NCI-H146 (cell line): ENCODE results near the gene RAF1.
A peak's percentile ranks its signal among the peaks of the same experiment; 100 is the strongest.
"Not testable (repeated sequence)": the region's sequence is repeated elsewhere in the genome, so short reads cannot be mapped to it uniquely, and the experiment has no call there.

ENCODE experiments used
- DNase-seq: peaks from one replicate; lab custom pipeline; 2025; lab: John Stamatoyannopoulos, UW

Gene RAF1

DNA sequence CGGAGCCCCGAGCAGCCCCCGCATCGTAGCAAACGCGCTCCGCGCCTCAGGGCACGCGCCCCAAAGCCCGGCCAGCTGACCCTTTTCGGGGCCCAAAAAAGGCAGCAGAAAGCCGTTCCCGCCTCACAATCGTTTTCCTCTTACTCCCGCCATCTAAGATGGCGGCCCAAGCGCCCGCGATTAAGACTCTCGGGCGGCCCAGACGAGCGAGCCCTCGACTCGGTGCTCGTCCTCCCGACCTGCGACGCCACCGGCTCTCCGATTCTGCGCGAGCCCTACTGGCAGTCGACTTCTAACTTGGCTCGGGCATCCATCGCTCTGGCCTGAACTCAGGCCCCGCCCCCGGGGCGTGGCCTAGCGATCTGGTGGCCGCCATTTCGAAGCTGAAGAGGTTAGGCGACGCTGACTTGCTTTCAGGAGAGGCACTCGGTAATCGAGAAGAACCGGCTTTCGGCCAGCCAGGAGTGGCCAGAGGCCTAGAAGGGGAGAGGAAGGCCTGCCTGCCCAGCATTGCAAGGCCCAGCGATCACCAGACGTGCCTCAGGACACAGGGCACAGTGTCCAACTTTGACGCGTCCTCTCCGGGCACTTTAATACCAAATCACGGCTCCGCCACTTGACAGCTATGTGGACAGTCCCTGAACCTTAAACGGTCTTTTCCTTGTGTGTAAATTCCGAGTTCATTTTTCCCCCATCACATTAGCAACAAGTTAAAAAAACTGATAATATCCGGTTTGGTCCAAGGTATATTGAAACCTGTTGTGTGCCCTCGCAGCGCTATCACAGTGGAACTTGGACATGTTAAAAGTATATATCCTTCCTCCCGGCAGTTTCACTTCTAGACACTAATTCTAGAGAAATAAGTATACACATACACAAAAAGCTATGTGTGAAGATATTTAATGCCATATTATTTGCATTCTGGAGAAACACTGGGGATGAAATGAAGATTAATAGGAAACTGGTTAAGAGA, at the start of gene RAF1:
Gene RAF1, minus strand, starts transcription at position 182 of the 973 bp plus-strand sequence. CDS start 45,396 bp downstream, outside the sequence.
- DNase-seq, result peak; percentile 95

DNA sequence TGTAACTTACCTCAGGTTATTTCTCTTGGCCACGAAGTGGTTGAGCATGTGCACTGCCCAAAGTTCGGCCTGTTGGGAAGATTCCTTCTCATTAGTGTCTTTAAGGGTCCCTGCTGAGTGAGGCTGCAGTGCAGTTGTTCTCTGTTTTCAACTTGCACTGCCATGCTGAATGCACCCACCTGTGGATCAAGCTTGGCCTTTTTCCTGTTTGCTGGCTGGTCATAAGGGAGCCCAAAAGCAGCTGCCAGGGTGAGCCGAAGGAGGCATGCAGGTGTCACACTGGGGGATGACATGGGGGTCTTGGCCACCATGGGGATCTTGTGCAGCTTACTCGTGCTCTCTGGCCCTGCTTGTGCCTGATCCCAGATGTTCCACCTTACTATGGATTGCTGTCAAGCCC, 46.1 kb upstream of the RAF1 start:
- DNase-seq, result no peak

DNA sequence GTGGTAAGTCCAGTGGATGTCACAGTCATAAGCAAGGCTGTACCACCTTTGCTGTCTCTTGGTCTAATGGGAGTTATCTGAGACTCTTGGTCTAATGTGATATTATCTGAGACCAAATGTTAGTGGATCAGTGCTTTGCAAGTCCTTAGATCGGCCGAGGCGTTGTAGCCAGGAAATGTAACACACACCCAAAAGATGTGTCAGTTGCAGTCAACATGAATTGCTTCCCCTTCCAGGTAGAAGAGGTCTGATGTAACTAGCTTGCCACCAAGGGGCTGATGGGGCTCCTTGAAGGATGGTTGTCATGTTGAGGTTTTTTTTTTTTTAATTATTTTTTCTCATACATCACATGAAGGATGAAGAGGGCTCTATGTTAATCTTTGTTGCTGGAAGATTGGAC, 45.4 kb upstream of the RAF1 start:
- no peak for DNase-seq

DNA sequence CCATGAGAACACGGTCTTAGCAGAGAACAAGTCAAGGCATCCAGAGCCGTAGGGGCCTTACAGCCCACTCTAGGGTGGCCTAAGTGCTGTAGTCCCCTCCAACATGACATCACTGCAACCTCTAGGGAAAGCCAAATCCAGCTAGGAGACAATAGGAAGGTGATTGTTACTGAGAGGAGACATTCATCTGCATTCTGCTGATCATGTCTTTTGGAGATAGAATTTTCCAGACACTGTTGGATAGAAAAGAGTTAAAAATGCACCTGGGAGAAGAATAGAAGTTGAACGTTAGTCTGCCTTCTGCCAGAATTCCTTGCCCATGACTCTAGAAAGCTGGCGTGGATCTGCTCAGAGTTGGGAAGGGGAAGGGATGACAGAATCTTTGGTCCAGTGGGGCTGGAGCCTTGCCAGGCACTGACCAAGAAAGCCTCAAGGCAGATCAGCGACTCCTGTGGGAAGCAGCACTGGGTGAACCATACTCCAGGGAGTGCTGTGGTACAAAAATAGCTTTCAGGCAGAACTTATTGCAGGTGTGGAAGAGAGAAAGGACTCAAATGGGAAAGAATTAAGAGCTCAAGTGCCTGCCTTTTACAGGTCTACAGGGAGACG, 44.8 kb upstream of the RAF1 start:
- no peak for DNase-seq

- peak; percentile 55 for DNase-seq
These were observed 43.5 kb upstream of the RAF1 start for GRCh38 chr3:12707449-12707848.

DNA sequence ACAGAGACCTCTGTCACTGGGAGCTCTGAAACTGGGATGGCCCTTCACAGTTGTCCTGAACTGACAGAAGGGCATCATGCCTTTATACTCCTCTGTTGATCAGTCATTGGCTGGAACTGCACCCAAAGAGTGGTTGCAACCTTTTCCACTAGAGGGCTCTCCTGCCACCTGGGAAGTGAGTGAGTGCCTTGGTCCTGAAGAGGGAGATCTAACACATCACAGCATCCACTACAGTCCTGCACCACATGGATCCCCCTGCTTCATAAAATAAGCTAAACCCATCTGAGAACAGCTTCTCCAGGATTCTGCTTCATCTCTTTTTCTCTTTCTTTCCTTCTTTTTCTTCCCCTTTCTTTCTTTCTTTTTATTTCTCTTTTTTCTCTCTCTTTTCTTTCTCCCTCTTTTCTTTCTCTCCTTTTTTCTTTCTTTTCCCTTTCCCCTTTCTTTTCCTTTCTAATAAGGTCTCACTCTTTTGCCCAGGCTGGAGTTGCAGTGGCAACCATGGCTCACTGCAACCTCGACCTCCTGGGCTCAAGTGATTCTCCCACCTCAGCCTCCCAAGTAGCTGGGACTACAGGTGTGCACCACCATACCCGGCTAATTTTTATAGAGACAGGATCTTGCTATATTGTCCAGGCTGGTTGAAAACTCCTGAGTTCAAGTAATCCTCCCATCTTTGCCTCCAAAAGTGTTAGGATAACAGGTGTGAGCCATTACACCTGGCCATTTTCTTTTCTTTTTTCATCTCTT, 42.8 kb upstream of the RAF1 start:
- DNase-seq, result peak; percentile 47

DNA sequence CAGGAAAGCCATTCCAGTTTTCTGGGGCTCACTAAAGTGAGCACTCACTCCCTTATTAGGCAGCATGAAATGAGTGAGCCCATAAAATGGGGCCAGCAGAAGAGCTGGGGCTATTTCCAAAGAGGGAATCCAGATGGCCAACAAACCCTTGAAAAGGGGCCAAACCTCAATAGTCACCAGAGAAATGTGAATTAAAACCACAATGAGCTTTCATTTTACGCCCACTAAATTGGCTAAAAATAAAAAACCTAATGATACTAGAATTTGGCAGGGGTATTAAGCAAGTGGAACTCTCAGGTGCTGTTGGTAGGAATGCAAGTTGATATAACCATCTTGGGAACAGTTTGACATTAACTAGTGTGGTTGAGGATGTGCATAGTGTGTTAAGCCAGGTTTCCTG, 42.1 kb upstream of the RAF1 start:
- no peak for DNase-seq

DNA sequence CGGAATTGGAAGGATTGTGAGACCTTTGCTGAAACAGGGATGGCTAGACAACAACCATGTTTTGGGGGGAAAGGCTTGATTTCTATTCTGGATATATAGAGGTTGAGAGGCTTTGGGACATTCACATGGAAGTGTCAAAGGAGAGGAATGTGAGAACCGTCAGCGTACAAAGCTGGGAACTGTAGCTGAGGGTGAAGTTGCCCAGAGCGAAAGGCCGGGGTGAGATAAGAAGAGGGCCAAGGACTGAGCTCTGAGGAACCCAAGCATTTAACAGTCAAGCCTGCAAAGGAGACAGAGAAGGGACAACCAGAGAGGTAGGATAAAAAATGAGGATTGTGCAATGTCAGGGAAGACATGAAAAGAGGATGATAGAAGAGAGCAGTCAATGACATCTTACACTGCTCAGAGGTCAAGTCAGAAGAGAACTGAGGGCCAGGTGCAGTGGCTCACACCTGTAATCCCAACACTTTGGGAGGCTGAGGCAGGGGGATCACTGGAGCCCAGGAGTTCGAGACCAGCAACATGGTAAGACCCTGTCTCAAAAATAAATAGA, 41.5 kb upstream of the RAF1 start:
- no peak for DNase-seq

DNA sequence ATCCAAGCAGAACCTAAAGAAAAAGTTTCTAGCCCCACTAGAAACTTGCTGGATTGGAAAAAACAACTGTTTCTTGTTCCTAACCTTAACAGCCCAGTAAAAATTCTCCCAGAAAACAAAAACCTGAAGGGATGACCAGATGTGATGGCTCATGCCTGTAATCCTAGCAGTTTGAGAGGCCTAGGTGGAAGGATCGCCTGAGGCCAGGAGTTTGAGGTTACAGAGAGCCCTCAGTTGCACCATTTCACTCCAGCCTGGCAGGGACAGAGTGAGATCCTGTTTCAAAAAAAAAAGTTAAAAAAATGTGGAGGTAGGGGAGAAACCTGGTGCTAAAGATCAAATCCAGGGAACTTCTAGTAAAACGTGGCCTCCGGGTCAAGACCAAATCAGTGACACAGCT, 38.6 kb upstream of the RAF1 start:
- DNase-seq, result no peak

GRCh38 chr3:12701601-12702000, 37.7 kb upstream of the RAF1 start:
- DNase-seq, result not testable (repeated sequence)

- DNase-seq, result no peak
These were observed 36.9 kb upstream of the RAF1 start for GRCh38 chr3:12700800-12701199.

DNA sequence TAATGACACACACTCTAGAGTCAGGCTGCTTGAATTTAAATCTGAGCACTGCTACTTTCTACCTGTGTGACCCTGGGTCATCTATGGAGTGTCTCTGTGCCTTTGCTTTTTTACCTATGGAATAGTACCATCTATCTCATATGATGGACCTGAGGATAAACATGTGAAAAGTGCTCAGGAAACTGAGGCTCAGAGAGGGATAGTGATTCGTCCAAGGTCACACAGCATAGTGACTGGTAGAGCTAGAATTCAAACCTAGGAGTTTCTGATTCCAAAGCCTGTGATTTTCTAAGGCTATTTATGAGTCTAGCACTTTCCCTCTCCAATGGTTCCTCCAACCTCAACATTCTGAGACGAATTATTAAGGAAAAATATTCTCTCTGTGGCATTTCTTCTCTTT, 32.0 kb upstream of the RAF1 start:
- DNase-seq, result no peak

DNA sequence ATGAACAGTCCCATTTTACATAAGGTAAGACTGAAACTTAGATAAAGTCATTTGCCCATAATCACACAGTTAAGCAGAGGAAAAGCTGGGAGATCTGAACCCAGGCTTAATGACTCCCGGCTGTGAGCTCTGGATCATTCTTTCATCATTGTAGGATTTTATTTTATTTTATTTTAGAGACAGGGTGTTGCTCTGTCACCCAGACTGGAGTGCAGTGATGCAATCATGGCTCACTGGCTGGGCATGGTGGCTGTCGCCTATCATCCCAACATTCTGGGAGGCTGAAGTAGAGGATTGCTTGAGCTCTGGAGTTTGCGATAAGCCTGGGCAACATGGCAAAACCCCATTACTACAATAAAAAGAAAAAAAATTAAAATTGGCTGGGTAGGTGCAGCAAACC, 31.2 kb upstream of the RAF1 start:
- no peak for DNase-seq

GRCh38 chr3:12692444-12692843, 28.5 kb upstream of the RAF1 start:
- DNase-seq, result no peak

DNA sequence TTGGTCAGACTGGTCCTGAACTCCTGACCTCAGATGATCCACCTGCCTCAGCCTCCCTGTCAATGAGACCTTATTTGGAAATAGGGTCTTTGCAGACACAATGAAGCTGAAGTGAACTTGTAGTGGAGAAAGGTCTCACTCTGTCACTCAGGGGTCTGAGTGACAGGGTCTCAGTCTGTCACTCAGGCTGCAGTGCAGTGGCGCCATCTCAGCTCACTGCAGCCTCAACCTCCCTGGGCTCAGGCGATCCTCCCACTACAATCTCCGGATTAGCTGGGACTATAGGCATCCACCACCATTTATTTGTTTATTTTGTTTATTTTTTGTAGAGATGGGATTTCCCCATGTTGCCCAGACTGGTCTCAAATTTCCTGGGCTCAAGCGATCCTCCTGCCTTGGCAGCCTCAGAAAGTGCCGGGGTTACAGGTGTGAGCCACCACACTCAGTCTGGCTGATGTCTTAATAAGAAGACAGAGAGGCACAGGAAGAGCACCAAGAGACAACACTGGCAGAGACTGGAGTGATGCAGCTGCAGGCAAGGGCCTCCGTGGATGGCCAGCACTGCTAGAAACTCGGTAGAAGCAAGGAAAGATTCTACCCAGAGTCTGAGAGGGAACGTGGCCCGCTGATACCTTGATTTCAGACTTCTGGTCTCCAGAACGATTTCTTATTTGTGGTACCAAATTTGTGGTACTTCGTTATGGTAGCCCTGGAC, 26.2 kb upstream of the RAF1 start:
- DNase-seq, result no peak

GRCh38 chr3:12687948-12688347, 24.0 kb upstream of the RAF1 start:
- DNase-seq, result no peak

- DNase-seq, result no peak
These were observed 22.2 kb upstream of the RAF1 start for GRCh38 chr3:12686096-12686495.

DNA sequence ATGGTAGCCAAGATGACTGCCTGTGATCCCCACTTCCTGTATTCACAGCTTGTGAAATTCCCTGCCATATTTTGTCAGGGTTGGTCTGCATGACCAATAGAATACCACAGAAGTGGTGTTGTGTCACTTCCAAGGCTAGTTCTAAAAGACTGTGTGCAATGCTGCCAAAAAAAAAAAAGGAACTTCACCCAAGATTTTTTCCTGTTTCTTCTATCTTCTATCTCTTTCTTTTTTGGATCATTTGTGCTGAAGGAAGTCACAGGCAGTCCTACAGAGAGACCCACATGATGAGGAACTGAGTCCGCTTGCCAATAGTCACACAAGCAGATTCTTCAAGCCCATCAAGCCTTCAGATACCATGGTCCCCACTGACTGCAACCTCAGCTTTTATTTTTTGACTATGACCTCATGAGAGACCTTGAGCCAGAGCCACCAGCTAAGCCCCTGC, 18.1 kb upstream of the RAF1 start:
- no peak for DNase-seq

GRCh38 chr3:12681089-12681942, 17.4 kb upstream of the RAF1 start:
- no peak for DNase-seq

- no peak for DNase-seq
These were observed 15.6 kb upstream of the RAF1 start for GRCh38 chr3:12679468-12679867.

GRCh38 chr3:12677616-12678015, 13.7 kb upstream of the RAF1 start:
- no peak for DNase-seq
